Muscle layer of duodenum (tissue), 2 donors: ENCODE data around the gene PDF.
"Not testable (repeated sequence)": the region's sequence is repeated elsewhere in the genome, so short reads cannot be mapped to it uniquely, and the experiment has no call there.

Source experiments
- H3K27ac ChIP-seq: one replicate; pipeline ENCODE4 v1.7.0; 2013; ENCODE audit warnings: mild to moderate bottlenecking, low read length
- H3K27me3 ChIP-seq: one replicate; pipeline ENCODE4 v1.7.0; 2013; ENCODE audit warnings: low read depth, mild to moderate bottlenecking, control low read depth, low read length
- H3K36me3 ChIP-seq, 2 donors: one replicate each; pipeline ENCODE4 v1.7.0; 2013; ENCODE audit warnings: low read length in 2 of 2, control low read depth in 1 of 2, mild to moderate bottlenecking in 1 of 2; ENCODE audit not compliant: insufficient read depth in 2 of 2, control insufficient read depth in 1 of 2
- H3K4me1 ChIP-seq, 2 donors: one replicate each; pipeline ENCODE4 v1.7.0; 2013; ENCODE audit warnings: low read length in 2 of 2, mild to moderate bottlenecking in 2 of 2, control low read depth in 1 of 2, moderate library complexity in 1 of 2; ENCODE audit not compliant: insufficient read depth in 2 of 2, control insufficient read depth in 1 of 2
- H3K4me3 ChIP-seq, 2 donors: one replicate each; pipeline ENCODE4 v1.7.0; 2013; ENCODE audit warnings: low read length in 2 of 2, low read depth in 1 of 2, mild to moderate bottlenecking in 1 of 2
- H3K9me3 ChIP-seq, 2 donors: one replicate each; pipeline ENCODE4 v1.7.0; 2013; ENCODE audit warnings: low read length in 2 of 2, control low read depth in 1 of 2, mild to moderate bottlenecking in 1 of 2; ENCODE audit not compliant: control insufficient read depth in 1 of 2
- donor health status: healthy.

The PDF gene

GRCh38 chr16:69311533-69312387, 18.6 kb downstream of the PDF start:
- Histone ChIP-seq H3K27ac (peak overlapping the region; percentile 51), H3K9me3 (no peaks in the 10 kb centered on the region), H3K4me1 (peaks cover 0 to 9% of the 10 kb centered on the region in 2 donors), H3K36me3 (peaks cover 14 to 15% of the 10 kb centered on the region in 2 donors), H3K4me3 (peak overlapping the region; percentile 86 to 90), H3K27me3 (no peaks in the 10 kb centered on the region)

GRCh38 chr16:69310653-69311532, 19.5 kb downstream of the PDF start, which contains the start of gene VPS4A:
TSS of gene VPS4A (plus strand) at chr16:69311350. CDS start at chr16:69311512, 162 bp downstream.
- peak within 1 kb of the TSS; percentile 82 for H3K27ac ChIP-seq
- H3K4me3 ChIP-seq: peak within 1 kb of the TSS; percentile 86 to 90
- no peaks in the 10 kb centered on the region for H3K27me3 ChIP-seq
- H3K36me3 ChIP-seq: peaks cover 7% of the 10 kb centered on the region in 2 donors
- H3K9me3 ChIP-seq: no peaks in the 10 kb centered on the region
- peaks cover 0 to 9% of the 10 kb centered on the region in 2 donors for H3K4me1 ChIP-seq

- H3K9me3 ChIP-seq: no peaks in the 10 kb centered on the region
- H3K27me3 ChIP-seq: no peaks in the 10 kb centered on the region
- H3K4me1 ChIP-seq: peaks cover 0 to 9% of the 10 kb centered on the region in 2 donors
- H3K4me3 ChIP-seq: no peak overlapping the region
- H3K36me3 ChIP-seq: no peaks in the 10 kb centered on the region
- H3K27ac ChIP-seq: no peak overlapping the region
These were observed 21.1 kb downstream of the PDF start for GRCh38 chr16:69309316-69309715.

GRCh38 chr16:69307856-69308255, 22.5 kb downstream of the PDF start:
- Histone ChIP-seq H3K27me3 (no peaks in the 10 kb centered on the region), H3K27ac (no peak overlapping the region), H3K4me1 (peaks cover 0 to 9% of the 10 kb centered on the region in 2 donors), H3K9me3 (no peaks in the 10 kb centered on the region), H3K36me3 (peaks cover 0 to 10% of the 10 kb centered on the region in 2 donors), H3K4me3 (no peak overlapping the region)

GRCh38 chr16:69307091-69307490, 23.3 kb downstream of the PDF start:
- Histone ChIP-seq H3K27ac (no peak overlapping the region), H3K4me1 (peaks cover 0 to 2% of the 10 kb centered on the region in 2 donors), H3K4me3 (no peak overlapping the region), H3K27me3 (no peaks in the 10 kb centered on the region), H3K9me3 (no peaks in the 10 kb centered on the region), H3K36me3 (peaks cover 0 to 13% of the 10 kb centered on the region in 2 donors)

- no peaks in the 10 kb centered on the region for H3K9me3 ChIP-seq
- H3K27ac ChIP-seq: no peak overlapping the region
- no peaks in the 10 kb centered on the region for H3K4me1 ChIP-seq
- H3K27me3 ChIP-seq: no peaks in the 10 kb centered on the region
- no peak overlapping the region for H3K4me3 ChIP-seq
- peaks cover 9 to 13% of the 10 kb centered on the region in 2 donors for H3K36me3 ChIP-seq
These were observed 24.4 kb downstream of the PDF start for GRCh38 chr16:69306031-69306430.

- Histone ChIP-seq H3K27me3 (no peaks in the 10 kb centered on the region), H3K36me3 (peaks cover 17 to 29% of the 10 kb centered on the region in 2 donors), H3K4me3 (no peak overlapping the region), H3K4me1 (no peaks in the 10 kb centered on the region), H3K9me3 (no peaks in the 10 kb centered on the region), H3K27ac (no peak overlapping the region)
These were observed 28.1 kb downstream of the PDF start for GRCh38 chr16:69302301-69302700.

- Histone ChIP-seq H3K27ac (no peak overlapping the region), H3K27me3 (no peaks in the 10 kb centered on the region), H3K4me3 (no peak overlapping the region), H3K36me3 (peaks cover 17 to 29% of the 10 kb centered on the region in 2 donors), H3K4me1 (no peaks in the 10 kb centered on the region), H3K9me3 (no peaks in the 10 kb centered on the region)
These were observed 28.5 kb downstream of the PDF start for GRCh38 chr16:69301861-69302260.

- Histone ChIP-seq H3K36me3 (peaks cover 17 to 29% of the 10 kb centered on the region in 2 donors), H3K27me3 (no peaks in the 10 kb centered on the region), H3K9me3 (no peaks in the 10 kb centered on the region), H3K4me3 (no peak overlapping the region), H3K4me1 (no peaks in the 10 kb centered on the region), H3K27ac (no peak overlapping the region)
These were observed 29.2 kb downstream of the PDF start for GRCh38 chr16:69301187-69301586.

GRCh38 chr16:69298261-69298660, 32.1 kb downstream of the PDF start:
- Histone ChIP-seq H3K27me3 (no peaks in the 10 kb centered on the region), H3K9me3 (no peaks in the 10 kb centered on the region), H3K4me3 (no peak overlapping the region), H3K36me3 (peaks cover 17 to 21% of the 10 kb centered on the region in 2 donors), H3K27ac (no peak overlapping the region), H3K4me1 (no peaks in the 10 kb centered on the region)

- H3K4me1 ChIP-seq, H3K27ac ChIP-seq, H3K4me3 ChIP-seq, H3K27me3 ChIP-seq, H3K9me3 ChIP-seq: not testable (repeated sequence)
- H3K36me3 ChIP-seq: peaks cover 15 to 16% of the 10 kb centered on the region in 2 donors
These were observed 33.6 kb downstream of the PDF start for GRCh38 chr16:69296771-69297170.
